IMR-90 (cell line): ENCODE results near the gene ARHGAP15. TPM values are rescaled to one million over a fixed set of nuclear protein-coding genes. Genes with fewer than 3 reads are reported as not detected.

Source experiments
- ATAC-seq: fragments of 200-7000 bp; cut with Tn5 transposase; 2 replicates; pipeline ENCODE4 v1.9.1; 2020; ENCODE audit warnings: low read depth, mild to moderate bottlenecking, moderate library complexity
- BruUV-seq: library from RNA; stranded (reverse); fragments of 400-500 nt; replicated peaks from 2 replicates; lab custom pipeline; 2021; lab: Mats Ljungman, UMichigan
- CTCF ChIA-PET: fragments of 300-600 bp; formaldehyde crosslinking; extraction: SDS; loops from one replicate; lab custom pipeline; 2021; ENCODE audit warnings: antibody characterized with exemption; lab: Yijun Ruan, JAX
- POLR2A ChIA-PET: fragments of 300-600 bp; sonication (Branson Sonifier 250); formaldehyde crosslinking; loops from one replicate; lab custom pipeline; 2022; ENCODE audit warnings: antibody characterized with exemption; ENCODE audit not compliant: unreplicated experiment; lab: Charles Lee
- DNase-seq: peaks from one replicate; pipeline ENCODE4 v3.0.0; 2013
- H2AFZ ChIP-seq: replicated peaks from 2 replicates; pipeline ENCODE3; 2013; ENCODE audit warnings: low read length, mild to moderate bottlenecking; ENCODE audit not compliant: poor library complexity
- H2AK5ac ChIP-seq: 2 replicates; pipeline ENCODE4 v1.6.1; 2013; ENCODE audit warnings: low read depth, low read length, inconsistent platforms
- H2AK9ac ChIP-seq: replicated peaks from 2 replicates; pipeline ENCODE3; 2013; ENCODE audit warnings: mild to moderate bottlenecking, low read depth, low read length, moderate library complexity; ENCODE audit not compliant: poor library complexity
- H2BK120ac ChIP-seq: 2 replicates; pipeline ENCODE4 v1.6.1; 2013; ENCODE audit warnings: low read depth, low read length, inconsistent platforms
- H2BK15ac ChIP-seq: 3 replicates; pipeline ENCODE4 v1.6.1; 2013; ENCODE audit warnings: low read depth, low read length, inconsistent platforms
- H2BK20ac ChIP-seq: 2 replicates; pipeline ENCODE4 v1.6.1; 2013; ENCODE audit warnings: low read depth, mild to moderate bottlenecking, inconsistent platforms, low read length, moderate library complexity
- H2BK5ac ChIP-seq: 2 replicates; pipeline ENCODE4 v1.6.1; 2013; ENCODE audit warnings: mild to moderate bottlenecking, low read depth, low read length, inconsistent platforms; ENCODE audit not compliant: poor library complexity, severe bottlenecking
- H3K14ac ChIP-seq: replicated peaks from 2 replicates; pipeline ENCODE4 v1.6.1; 2013; ENCODE audit warnings: low read depth, low read length, inconsistent platforms
- H3K18ac ChIP-seq: 2 replicates; pipeline ENCODE4 v1.6.1; 2013; ENCODE audit warnings: low read depth, low read length, control low read depth
- H3K23ac ChIP-seq: 2 replicates; pipeline ENCODE4 v1.6.1; 2013; ENCODE audit warnings: low read depth, low read length, inconsistent platforms
- H3K27ac ChIP-seq: 2 replicates; pipeline ENCODE4 v1.5.1; 2013; ENCODE audit warnings: mild to moderate bottlenecking, control low read depth, low read length; ENCODE audit not compliant: insufficient read depth
- H3K27me3 ChIP-seq: 2 replicates; pipeline ENCODE4 v1.6.1; 2013; ENCODE audit warnings: low read length; ENCODE audit not compliant: control insufficient read depth, insufficient read depth
- H3K36me3 ChIP-seq: 2 replicates; pipeline ENCODE4 v1.6.1; 2013; ENCODE audit warnings: low read length, mixed read lengths; ENCODE audit not compliant: control insufficient read depth, insufficient read depth
- H3K4ac ChIP-seq: 2 replicates; pipeline ENCODE4 v1.6.1; 2013; ENCODE audit warnings: low read depth, low read length, inconsistent platforms
- H3K4me1 ChIP-seq: 2 replicates; pipeline ENCODE4 v1.6.1; 2013; ENCODE audit warnings: low read length, mixed read lengths; ENCODE audit not compliant: control insufficient read depth, insufficient read depth
- H3K4me2 ChIP-seq: 2 replicates; pipeline ENCODE4 v1.6.1; 2013; ENCODE audit warnings: low read depth, mild to moderate bottlenecking, control low read depth, low read length, moderate library complexity
- H3K4me3 ChIP-seq: 2 replicates; pipeline ENCODE4 v1.5.1; 2013; ENCODE audit warnings: low read depth, mild to moderate bottlenecking, control low read depth, low read length, moderate library complexity; ENCODE audit not compliant: insufficient read depth
- H3K56ac ChIP-seq: 2 replicates; pipeline ENCODE4 v1.6.1; 2013; ENCODE audit warnings: low read length, inconsistent platforms; ENCODE audit not compliant: insufficient read depth; ENCODE audit errors: extremely low read depth
- H3K79me1 ChIP-seq, 2 experiments: 2 replicates each; pipeline ENCODE4 v1.6.1; 2013; ENCODE audit warnings: low read length in 2 of 2, inconsistent platforms in 1 of 2, low read depth in 1 of 2
- H3K9ac ChIP-seq: 2 replicates; pipeline ENCODE4 v1.6.1; 2013; ENCODE audit warnings: low read depth, low read length, control low read depth
- H3K9me1 ChIP-seq: 2 replicates; pipeline ENCODE4 v1.6.1; 2013; ENCODE audit warnings: low read length, inconsistent platforms; ENCODE audit not compliant: insufficient read depth
- H3K9me3 ChIP-seq: 2 replicates; pipeline ENCODE4 v1.6.1; 2013; ENCODE audit warnings: low read length; ENCODE audit not compliant: control insufficient read depth, insufficient read depth
- H4K20me1 ChIP-seq: 2 replicates; pipeline ENCODE4 v1.6.1; 2013; ENCODE audit warnings: low read length, inconsistent platforms; ENCODE audit not compliant: insufficient read depth
- H4K5ac ChIP-seq: 2 replicates; pipeline ENCODE4 v1.6.1; 2013; ENCODE audit warnings: mild to moderate bottlenecking, low read depth, low read length, control low read depth
- H4K8ac ChIP-seq, 2 experiments: 2 replicates each; pipeline ENCODE4 v1.6.1; 2013; ENCODE audit warnings: low read depth in 2 of 2, low read length in 2 of 2, control low read depth in 1 of 2, inconsistent platforms in 1 of 2
- H4K91ac ChIP-seq: 2 replicates; pipeline ENCODE4 v1.6.1; 2013; ENCODE audit warnings: low read depth, low read length, inconsistent platforms; ENCODE audit not compliant: insufficient read depth
- BHLHE40 ChIP-seq: fragments of 150-350 bp; IDR thresholded peaks from 2 replicates; pipeline ENCODE4 v1.6.1; 2016; ENCODE audit warnings: mild to moderate bottlenecking, low read depth, low read length
- CEBPB ChIP-seq: IDR thresholded peaks from 2 replicates; pipeline ENCODE4 v1.6.1; 2012; ENCODE audit warnings: low read depth, low read length, improper control_type of control experiment
- CHD1 ChIP-seq: IDR thresholded peaks from 2 replicates; pipeline ENCODE4 v1.6.1; 2012; ENCODE audit warnings: low read depth, low read length, improper control_type of control experiment
- FOS ChIP-seq: fragments of 150-350 bp; IDR thresholded peaks from 2 replicates; pipeline ENCODE4 v1.6.1; 2016; ENCODE audit warnings: low read depth, low read length
- MAFK ChIP-seq: IDR thresholded peaks from 2 replicates; pipeline ENCODE4 v1.6.1; 2012; ENCODE audit warnings: low read depth, low read length, improper control_type of control experiment
- MAZ ChIP-seq: IDR thresholded peaks from 2 replicates; pipeline ENCODE4 v1.6.1; 2012; ENCODE audit warnings: low read depth, mild to moderate bottlenecking, low read length, improper control_type of control experiment, moderate library complexity, borderline replicate concordance
- MXI1 ChIP-seq: IDR thresholded peaks from 2 replicates; pipeline ENCODE4 v1.6.1; 2012; ENCODE audit warnings: low read depth, mild to moderate bottlenecking, low read length, moderate library complexity, borderline replicate concordance
- NFE2L2 ChIP-seq: fragments of 150-350 bp; IDR thresholded peaks from 2 replicates; pipeline ENCODE4 v1.6.1; 2016; ENCODE audit warnings: low read depth, mild to moderate bottlenecking, low read length
- POLR2A ChIP-seq: IDR thresholded peaks from 2 replicates; pipeline ENCODE4 v1.6.1; 2012; ENCODE audit warnings: mild to moderate bottlenecking, low read depth, low read length
- RAD21 ChIP-seq: IDR thresholded peaks from 2 replicates; pipeline ENCODE4 v1.6.1; 2012; ENCODE audit warnings: low read length, improper control_type of control experiment
- RCOR1 ChIP-seq: IDR thresholded peaks from 2 replicates; pipeline ENCODE4 v1.6.1; 2012; ENCODE audit warnings: mild to moderate bottlenecking, low read length, improper control_type of control experiment; ENCODE audit not compliant: insufficient replicate concordance
- RFX5 ChIP-seq: IDR thresholded peaks from 2 replicates; pipeline ENCODE4 v1.8.0; 2012; ENCODE audit warnings: low read depth, mild to moderate bottlenecking, low read length, moderate library complexity
- SMC3 ChIP-seq: fragments of 150-350 bp; IDR thresholded peaks from 2 replicates; pipeline ENCODE4 v1.6.1; 2016; ENCODE audit warnings: low read depth, mild to moderate bottlenecking, antibody characterized with exemption, low read length, moderate library complexity
- dilution Hi-C: fragments of 300-500 bp; cut with HindIII; formaldehyde crosslinking; loops from one replicate; pipeline ENCODE4 v1.14.3; 2018; ENCODE audit warnings: low sequenced_read_pairs; ENCODE audit not compliant: unreplicated experiment
- in situ Hi-C: fragments of 300-500 bp; cut with MboI; formaldehyde crosslinking; loops from 3 replicates; pipeline ENCODE4 v1.14.3; 2019; ENCODE audit warnings: low sequenced_read_pairs, inconsistent platforms, mixed read lengths
- intact Hi-C: fragments of 100-400 bp; cut with micrococcal nuclease; formaldehyde crosslinking; loops from 2 replicates; pipeline ENCODE4 v1.10.0; 2022
- polyA plus RNA-seq, 3 experiments: library from polyadenylated mRNA; depleted of rRNA; stranded (reverse); fragments of >200 nt; gene quantifications; 2 replicates each; pipeline ENCODE4 v1.2.3, GENCODE V29; 2012; ENCODE audit warnings: low replicate concordance in 1 of 3
- total RNA-seq: library from RNA; depleted of rRNA; stranded (reverse); fragments of >200 nt; gene quantifications from 2 replicates; pipeline ENCODE4 v1.2.3, GENCODE V29; 2012
- TF ChIP-seq, protein P1 (sequence below): fragments of 150-350 bp; IDR thresholded peaks from 2 replicates; pipeline ENCODE4 v1.6.1; 2016; ENCODE audit warnings: low read depth, mild to moderate bottlenecking, low read length, moderate library complexity, borderline replicate concordance
- TF ChIP-seq, protein P2 (sequence below): conservative IDR thresholded peaks from 2 replicates; pipeline ENCODE4 v1.5.1; 2012; ENCODE audit warnings: mild to moderate bottlenecking, low read depth, low read length, improper control_type of control experiment

ARHGAP15 gene
- total and polyA plus RNA-seq, 2 of the 4 experiments (the other 2 are of a cell fraction): not detected

DNA sequence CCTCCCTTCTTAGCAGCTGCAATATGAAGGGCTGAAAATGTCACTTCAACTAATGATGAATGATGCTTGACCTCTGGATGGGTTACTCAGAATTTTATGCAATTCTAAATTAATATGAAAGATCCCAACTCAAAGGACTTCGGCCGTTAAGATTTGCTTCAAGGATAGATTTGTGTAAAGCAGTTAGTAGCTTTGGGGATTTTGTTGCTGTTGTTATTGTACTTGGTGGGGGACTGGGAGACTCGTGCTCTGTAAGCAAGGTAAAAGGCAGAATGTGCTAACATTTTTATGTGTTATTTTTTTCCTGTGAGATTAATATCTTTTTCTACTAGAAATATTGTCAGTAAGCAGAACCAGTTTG, 478.8 kb downstream of the ARHGAP15 start (continued):
- TF ChIP-seq CEBPB: no peak
- no peak for TF ChIP-seq MAZ
- TF ChIP-seq RFX5: no peak
- no peak for TF ChIP-seq RCOR1
- TF ChIP-seq CHD1: no peak

DNA sequence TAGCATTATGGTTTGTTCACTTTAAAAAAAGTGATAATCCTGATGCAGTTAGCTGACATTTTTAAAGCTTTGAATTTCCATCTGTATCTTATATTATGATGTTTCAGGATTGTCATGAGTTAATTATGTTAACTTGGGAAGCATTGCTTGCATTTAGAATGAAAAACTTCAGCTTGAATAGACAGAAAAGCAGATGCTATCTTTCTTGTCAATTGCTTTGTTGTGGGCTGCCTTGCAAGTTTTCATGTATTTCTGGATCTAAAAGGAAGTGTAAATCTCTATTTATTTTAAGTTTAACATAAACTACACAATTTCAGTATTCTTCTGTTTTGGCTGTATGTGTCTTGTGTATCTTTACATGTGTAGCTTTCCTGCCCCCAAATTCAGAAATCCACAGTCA, 479.5 kb downstream of the ARHGAP15 start:
- Histone ChIP-seq H3K4me1 (no peaks in the 10 kb centered on the region), H3K36me3 (no peaks in the 10 kb centered on the region), H4K20me1 (no peaks in the 10 kb centered on the region), H3K56ac (no peak overlapping the region), H2AFZ (no peak overlapping the region), H2BK5ac (no peak overlapping the region), H3K23ac (no peak overlapping the region), H2BK15ac (no peak overlapping the region), H4K8ac (no peak overlapping the region), H3K4ac (no peak overlapping the region), H3K9me1 (no peaks in the 10 kb centered on the region), H2AK9ac (no peak overlapping the region), H2AK5ac (no peak overlapping the region), H3K14ac (no peak overlapping the region), H2BK120ac (no peak overlapping the region), H3K9me3 (no peaks in the 10 kb centered on the region), H3K18ac (no peak overlapping the region), H3K27ac (no peak overlapping the region), H3K9ac (no peak overlapping the region), H3K4me2 (no peak overlapping the region), H2BK20ac (no peak overlapping the region), H4K5ac (no peak overlapping the region), H3K27me3 (no peaks in the 10 kb centered on the region), H3K4me3 (no peak overlapping the region), H4K91ac (no peak overlapping the region), H3K79me1 (no peaks in the 10 kb centered on the region)
- CTCF ChIA-PET: interaction anchor here (0.7 kb wide), 1 partner anchor 9 kb away, joined by 3 read pairs; no protein-coding TSS in a partner anchor
- BruUV-seq: no TSS peak
- intact Hi-C loops: no loop called here
- no peak for DNase-seq
- dilution Hi-C loops: no loop called here
- in situ Hi-C loops: no loop called here
- POLR2A ChIA-PET: no interaction called here
- ATAC-seq: no peak
- TF ChIP-seq FOS (no peak), MXI1 (no peak), CEBPB (no peak), BHLHE40 (no peak), RFX5 (no peak), MAZ (no peak), CHD1 (no peak), RCOR1 (no peak), RAD21 (no peak), NFE2L2 (no peak), MAFK (no peak), POLR2A (no peak), SMC3 (no peak)
- TF ChIP-seq, protein P1, sequence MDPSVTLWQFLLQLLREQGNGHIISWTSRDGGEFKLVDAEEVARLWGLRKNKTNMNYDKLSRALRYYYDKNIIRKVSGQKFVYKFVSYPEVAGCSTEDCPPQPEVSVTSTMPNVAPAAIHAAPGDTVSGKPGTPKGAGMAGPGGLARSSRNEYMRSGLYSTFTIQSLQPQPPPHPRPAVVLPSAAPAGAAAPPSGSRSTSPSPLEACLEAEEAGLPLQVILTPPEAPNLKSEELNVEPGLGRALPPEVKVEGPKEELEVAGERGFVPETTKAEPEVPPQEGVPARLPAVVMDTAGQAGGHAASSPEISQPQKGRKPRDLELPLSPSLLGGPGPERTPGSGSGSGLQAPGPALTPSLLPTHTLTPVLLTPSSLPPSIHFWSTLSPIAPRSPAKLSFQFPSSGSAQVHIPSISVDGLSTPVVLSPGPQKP: no peak
- TF ChIP-seq, protein P2, sequence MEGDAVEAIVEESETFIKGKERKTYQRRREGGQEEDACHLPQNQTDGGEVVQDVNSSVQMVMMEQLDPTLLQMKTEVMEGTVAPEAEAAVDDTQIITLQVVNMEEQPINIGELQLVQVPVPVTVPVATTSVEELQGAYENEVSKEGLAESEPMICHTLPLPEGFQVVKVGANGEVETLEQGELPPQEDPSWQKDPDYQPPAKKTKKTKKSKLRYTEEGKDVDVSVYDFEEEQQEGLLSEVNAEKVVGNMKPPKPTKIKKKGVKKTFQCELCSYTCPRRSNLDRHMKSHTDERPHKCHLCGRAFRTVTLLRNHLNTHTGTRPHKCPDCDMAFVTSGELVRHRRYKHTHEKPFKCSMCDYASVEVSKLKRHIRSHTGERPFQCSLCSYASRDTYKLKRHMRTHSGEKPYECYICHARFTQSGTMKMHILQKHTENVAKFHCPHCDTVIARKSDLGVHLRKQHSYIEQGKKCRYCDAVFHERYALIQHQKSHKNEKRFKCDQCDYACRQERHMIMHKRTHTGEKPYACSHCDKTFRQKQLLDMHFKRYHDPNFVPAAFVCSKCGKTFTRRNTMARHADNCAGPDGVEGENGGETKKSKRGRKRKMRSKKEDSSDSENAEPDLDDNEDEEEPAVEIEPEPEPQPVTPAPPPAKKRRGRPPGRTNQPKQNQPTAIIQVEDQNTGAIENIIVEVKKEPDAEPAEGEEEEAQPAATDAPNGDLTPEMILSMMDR: no peak
